Activated naive CD4-positive, alpha-beta T cell treated with anti-CD3 and anti-CD28 coated beads, Interleukin-2, amount 50 U/mL, for 16 hours (primary cell): Measurements from ENCODE around the gene CBFA2T2.

Experiments used
- DNase-seq: peaks from one replicate; pipeline ENCODE4 v3.0.0-alpha.2; 2020

CBFA2T2 gene

GRCh38 chr20:33656010-33656782 is 166.3 kb downstream of the CBFA2T2 start:
- DNase-seq, result no peak

GRCh38 chr20:33656783-33657703 is 167.1 kb downstream of the CBFA2T2 start:
- no peak for DNase-seq

GRCh38 chr20:33657704-33658095 is 167.8 kb downstream of the CBFA2T2 start:
- DNase-seq, result no peak

GRCh38 chr20:33658510-33658909 is 168.6 kb downstream of the CBFA2T2 start:
- DNase-seq, result no peak

GRCh38 chr20:33658929-33659328 is 169.0 kb downstream of the CBFA2T2 start:
- no peak for DNase-seq

- DNase-seq, result no peak
Measured at GRCh38 chr20:33659341-33660034, 169.6 kb downstream of the CBFA2T2 start.

- DNase-seq, result no peak
Measured at GRCh38 chr20:33660035-33660684, 170.3 kb downstream of the CBFA2T2 start.

GRCh38 chr20:33660685-33661058 is 170.8 kb downstream of the CBFA2T2 start:
- DNase-seq, result no peak

GRCh38 chr20:33662172-33662571 is 172.3 kb downstream of the CBFA2T2 start, which contains the start of gene C20orf144:
Gene C20orf144, plus strand, starts transcription at chr20:33662327. Its CDS starts 19 bp downstream, at chr20:33662346.
- DNase-seq, result no peak

- DNase-seq, result peak; percentile 88
Measured at GRCh38 chr20:33663161-33664084, 173.5 kb downstream of the CBFA2T2 start.

- DNase-seq, result no peak
Measured at GRCh38 chr20:33664085-33664761, 174.3 kb downstream of the CBFA2T2 start.

GRCh38 chr20:33664762-33665144 is 174.9 kb downstream of the CBFA2T2 start:
- no peak for DNase-seq

GRCh38 chr20:33666293-33667244 is 176.7 kb downstream of the CBFA2T2 start, which contains the start of gene ACTL10:
Gene ACTL10, plus strand, starts transcription at chr20:33666943. Its CDS starts 555 bp downstream, at chr20:33667498.
- peak; percentile 78 for DNase-seq

- DNase-seq, result peak; percentile 58
Measured at GRCh38 chr20:33667245-33667675, 177.4 kb downstream of the CBFA2T2 start.

GRCh38 chr20:33667676-33668465 is 178.0 kb downstream of the CBFA2T2 start:
- peak; percentile 79 for DNase-seq

GRCh38 chr20:33668466-33669155 is 178.7 kb downstream of the CBFA2T2 start:
- no peak for DNase-seq

- no peak for DNase-seq
Measured at GRCh38 chr20:33669224-33669623, 179.3 kb downstream of the CBFA2T2 start.
